Stimulated activated CD8-positive, alpha-beta memory T cell treated with anti-CD3 and anti-CD28 coated beads, Interleukin-7, amount 100 ng/mL, for 48 hours (primary cell): ENCODE data around the gene PDPR.
"Not testable (repeated sequence)": the region's sequence is repeated elsewhere in the genome, so short reads cannot be mapped to it uniquely, and the experiment has no call there.

ENCODE experiments used
- DNase-seq, 2 donors: peaks; one replicate each; pipeline ENCODE4 v3.0.0-alpha.2; 2020; ENCODE audit warnings: low read depth in 1 of 2; ENCODE audit errors: extremely low read depth in 1 of 2

PDPR gene

DNA sequence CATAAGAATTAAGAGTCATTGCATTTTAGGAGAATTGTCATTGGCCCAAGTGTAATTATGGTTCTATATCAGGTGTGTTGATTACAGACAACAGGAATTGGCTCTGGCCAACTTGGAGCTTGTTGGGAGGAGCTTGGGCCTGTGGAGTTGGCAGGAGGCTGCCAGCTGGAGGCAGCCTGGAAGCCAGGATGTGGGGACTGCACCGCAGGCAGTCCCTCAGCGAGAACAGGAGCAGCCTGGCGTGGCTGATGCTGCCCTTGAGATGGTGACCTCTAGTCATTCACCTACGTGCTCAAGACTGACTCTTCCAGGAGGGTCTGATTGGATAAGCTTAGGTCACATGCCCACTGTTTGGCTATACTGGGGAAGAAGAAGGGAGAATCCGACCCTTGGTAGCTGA is 13.6 kb downstream of the PDPR start:
- DNase-seq, result not testable (repeated sequence)

DNA sequence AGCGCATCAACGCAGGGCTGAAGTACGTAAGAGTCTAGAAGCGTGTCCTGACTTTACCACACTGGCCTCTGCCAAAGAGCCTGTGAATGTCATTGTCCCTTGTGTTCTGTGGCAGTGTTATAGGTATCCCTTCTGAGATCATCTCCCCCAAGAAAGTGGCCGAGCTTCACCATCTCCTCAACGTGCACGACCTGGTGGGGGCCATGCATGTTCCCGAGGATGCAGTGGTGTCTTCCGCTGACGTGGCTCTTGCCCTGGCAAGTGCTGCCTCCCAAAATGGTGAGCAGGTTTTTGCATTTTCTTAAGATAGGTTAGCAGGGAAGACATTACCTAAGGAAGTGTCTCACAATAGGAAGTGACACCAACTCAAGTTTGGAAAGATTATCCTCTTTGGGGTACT is 14.7 kb downstream of the PDPR start:
- not testable (repeated sequence) for DNase-seq

DNA sequence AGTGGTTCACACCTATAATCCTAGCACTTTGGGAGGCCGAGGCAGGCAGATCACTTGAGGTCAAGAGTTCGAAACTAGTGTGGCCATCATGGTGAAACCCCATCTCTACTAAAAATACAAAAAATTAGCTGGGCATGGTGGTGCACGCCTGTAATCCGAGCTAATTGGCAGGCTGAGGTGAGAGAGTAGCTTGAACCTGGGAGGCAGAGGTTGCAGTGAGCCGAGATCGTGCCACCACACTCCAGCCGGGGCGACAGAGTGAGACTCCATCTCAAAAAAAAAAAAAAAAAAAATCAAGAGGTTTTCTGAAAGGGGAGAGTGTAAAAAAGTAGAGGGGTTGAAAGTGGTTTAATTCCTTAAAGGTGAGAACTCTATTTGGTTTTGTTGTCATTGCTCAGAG is 21.7 kb downstream of the PDPR start:
- not testable (repeated sequence) for DNase-seq

DNA sequence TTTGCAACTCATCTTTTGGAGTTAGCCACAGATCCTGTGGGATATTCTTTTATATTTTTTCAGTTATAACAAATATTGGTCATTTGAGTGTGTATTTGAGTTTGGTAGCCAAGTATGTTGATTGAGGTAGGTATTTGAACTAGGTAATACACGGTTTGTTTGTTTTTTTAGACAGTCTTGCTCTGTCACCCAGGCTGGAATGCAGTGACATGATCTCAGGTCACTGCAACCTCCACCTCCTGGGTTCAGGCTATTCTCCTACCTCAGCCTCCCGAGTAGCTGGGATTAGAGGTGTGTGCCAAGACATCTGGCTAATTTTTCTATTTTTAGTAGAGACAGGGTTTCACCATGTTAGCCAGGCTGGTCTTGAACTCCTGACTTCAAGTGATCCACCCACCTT is 22.5 kb downstream of the PDPR start:
- not testable (repeated sequence) for DNase-seq

DNA sequence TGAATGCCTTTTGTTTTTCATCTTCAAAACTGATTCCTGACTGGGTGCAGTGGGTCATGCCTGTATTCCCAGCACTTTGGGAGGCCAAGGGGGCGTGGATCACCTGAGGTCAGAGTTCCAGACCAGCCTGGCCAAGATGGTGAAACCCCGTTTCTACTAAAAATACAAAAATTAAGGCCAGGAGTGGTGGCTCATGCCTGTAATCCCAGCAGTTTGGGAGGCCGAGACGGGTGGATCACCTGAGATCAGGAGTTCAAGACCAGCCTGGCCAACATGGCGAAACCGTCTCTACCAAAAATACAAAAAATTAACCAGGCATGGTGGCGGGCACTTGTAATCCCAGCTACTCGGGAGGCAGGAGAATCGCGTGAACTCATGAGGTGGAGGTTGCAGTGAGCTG is 28.6 kb downstream of the PDPR start:
- not testable (repeated sequence) for DNase-seq

DNA sequence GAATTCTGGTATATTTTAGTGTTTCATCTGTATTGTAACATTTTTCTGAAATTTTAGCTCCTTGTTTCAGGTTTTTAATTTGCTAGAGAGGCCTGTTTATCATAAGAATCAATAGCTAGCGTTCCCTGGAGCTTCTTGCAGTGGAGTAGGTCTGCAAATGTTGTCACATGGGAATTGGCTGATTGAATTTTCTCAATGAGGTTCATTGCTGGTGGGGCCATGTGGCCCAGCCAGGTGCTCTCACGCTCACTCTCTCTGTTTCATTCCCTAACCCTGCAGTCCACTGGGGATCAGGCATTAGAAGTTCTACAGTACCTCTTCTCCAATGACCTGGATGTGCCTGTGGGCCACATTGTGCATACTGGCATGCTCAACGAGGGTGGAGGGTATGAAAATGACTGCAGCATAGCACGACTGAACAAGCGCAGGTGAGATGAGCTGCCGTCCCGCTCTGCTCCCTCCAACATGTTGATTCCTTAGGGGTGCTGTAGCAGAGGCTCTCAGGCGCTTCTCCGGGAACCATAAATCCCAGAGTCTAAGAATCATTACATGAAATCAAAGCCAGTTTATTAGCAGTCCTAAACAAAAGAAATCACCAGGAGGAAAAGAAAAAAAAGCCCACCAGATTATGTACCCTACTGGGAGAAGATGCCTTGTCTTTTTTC is 29.2 kb downstream of the PDPR start:
- not testable (repeated sequence) for DNase-seq

DNA sequence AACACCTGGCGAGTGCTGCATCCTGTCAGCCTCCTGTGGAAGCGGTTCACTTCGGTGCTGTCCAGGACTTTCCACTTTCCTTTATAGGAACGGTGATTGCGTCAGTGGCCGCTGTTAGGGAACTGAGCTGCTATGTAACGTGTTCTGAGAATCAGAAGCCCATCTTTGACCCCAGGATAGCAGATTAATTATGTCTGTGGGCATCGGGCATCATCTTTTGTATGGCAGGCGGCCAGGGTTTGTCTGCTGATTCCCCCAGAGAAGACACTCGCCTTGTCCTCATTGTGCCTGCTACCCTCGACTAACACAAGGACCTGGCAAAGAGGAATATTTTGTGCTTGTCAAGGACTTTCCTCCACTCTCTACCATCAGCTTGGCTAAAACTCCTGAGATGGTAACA is 33.7 kb downstream of the PDPR start:
- not testable (repeated sequence) for DNase-seq

DNA sequence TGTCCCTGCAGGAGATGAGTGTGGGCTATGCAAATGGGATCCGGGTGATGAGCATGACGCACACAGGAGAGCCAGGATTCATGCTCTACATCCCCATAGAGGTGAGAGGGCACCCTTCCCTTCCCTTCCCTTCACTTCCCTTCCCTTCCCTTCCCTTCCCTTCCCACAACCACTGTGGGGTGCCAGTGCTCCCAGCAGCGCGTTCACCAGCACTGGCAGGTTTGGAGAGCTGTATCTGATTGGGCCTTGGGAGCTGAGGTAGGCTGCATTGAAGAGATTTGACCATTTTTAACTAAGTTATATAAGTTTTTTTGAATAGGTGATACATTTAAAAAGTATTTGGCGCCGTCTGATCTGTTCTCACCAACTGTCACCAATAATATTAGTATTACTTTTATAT is 34.3 kb downstream of the PDPR start:
- DNase-seq, result not testable (repeated sequence)

DNA sequence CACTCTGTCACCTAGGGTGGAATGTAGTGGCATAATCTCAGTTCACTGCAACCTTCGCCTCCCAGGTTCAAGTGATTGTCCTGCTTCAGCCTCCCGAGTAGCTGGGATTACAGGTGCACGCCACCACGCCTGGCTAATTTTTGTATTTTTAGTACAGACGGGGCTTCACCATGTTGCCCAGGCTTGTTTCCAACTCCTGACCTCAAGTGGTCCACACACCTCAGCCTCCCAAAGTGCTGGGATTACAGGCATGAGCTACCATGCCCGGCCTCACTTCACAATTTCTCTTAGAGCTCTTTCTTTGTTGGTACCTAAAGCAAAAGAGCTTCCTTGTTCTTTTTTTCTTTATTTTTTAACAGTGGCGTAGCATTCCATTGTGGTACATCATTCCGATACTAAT is 35.2 kb downstream of the PDPR start:
- not testable (repeated sequence) for DNase-seq

DNA sequence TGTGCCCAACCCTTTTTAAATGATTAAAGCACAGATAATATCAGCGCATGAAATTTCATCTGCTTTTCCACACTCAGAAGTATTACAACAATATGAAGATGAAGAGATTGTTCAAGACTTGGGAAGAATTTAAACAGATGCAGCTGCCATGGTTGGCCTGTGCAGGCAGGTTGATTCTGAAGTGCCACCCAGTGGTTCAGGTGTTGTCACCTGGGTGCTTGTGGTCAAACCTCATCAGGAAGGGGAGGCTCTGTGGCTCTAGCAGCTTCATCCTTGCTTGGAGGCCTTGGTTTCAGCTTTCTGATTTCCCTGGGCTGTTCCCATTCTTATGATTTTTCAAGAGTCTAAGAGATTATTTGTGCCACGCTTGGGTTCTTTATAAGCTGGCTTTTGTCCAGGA is 37.3 kb downstream of the PDPR start:
- no peak for DNase-seq

DNA sequence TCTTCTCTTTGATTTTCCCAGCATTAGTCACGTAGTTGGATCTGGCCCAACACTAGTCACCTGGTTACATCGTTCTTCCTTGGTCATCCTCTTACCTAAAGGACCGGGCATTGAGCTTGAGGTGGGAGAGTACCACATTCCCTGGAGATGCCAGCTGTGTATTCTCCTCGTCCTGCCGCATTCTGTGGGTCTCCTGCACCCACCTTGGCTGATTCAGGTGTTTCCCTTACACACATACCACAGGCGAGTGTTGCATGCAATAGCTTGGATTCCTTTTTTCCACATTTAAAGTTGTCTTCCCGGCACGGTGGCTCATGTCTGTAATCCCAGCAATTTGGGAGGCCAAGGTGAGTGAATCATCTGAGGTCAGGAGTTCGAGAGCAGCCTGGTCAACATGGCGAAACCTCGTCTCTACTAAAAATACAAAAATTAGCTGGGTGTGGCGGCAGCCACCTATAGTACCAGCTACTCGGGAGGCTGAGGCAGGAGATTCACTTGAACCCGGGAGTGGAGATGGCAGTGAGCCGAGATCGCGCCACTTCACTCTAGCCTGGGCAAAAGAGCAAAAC is 37.9 kb downstream of the PDPR start:
- DNase-seq, result no peak

DNA sequence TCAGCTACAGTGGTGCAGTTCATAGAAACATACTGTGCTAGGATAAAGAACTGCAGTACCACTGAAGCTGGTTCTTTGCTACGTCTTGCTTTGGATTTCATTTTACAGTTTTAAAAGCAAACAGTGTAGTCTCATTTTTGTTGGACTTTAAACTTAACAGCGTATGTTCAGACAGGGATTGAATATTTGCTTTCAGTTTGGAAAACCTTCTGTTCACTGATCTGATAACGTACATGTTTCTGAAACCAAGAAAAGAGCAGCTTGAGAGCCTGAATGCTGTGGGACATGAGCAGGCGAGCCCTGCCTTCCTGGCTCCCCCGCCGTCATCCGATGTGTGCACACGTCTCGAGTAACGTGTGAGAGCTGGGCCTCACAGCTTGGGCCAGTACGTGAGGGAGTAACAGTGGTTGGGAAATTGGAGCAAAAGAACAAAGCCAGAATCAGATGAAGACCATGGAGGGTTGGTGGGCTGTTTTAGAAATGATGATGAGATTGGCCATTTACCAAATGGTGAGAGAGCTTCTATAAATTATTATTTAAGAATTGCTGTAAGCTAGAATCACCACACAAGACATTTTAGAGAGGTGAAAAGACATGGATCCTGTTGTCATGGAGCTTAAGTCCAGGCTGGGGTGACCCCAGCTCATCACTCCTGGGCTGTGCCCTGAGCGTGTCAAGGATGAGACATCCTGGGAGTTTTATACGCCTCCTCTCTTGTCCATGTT is 38.6 kb downstream of the PDPR start:
- DNase-seq, result no peak

DNA sequence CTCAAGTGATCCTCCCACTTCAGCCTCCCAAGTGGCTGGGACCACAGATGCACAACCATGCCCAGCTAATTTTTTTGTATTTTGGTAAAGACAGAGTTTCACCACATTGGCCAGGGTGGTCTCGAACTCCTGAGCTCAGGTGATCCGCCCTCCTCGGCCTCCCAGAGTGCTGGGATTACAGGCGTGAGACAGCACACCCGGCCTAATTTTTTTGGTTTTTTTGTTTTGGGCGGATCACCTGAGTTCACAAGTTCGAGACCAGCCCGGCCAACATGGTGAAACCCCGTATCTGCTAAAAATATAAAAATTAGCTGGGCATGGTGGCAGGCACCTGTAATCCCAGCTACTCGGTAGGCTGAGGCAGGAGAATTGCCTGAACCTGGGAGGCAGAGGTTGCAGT is 40.6 kb downstream of the PDPR start:
- DNase-seq, result not testable (repeated sequence)

DNA sequence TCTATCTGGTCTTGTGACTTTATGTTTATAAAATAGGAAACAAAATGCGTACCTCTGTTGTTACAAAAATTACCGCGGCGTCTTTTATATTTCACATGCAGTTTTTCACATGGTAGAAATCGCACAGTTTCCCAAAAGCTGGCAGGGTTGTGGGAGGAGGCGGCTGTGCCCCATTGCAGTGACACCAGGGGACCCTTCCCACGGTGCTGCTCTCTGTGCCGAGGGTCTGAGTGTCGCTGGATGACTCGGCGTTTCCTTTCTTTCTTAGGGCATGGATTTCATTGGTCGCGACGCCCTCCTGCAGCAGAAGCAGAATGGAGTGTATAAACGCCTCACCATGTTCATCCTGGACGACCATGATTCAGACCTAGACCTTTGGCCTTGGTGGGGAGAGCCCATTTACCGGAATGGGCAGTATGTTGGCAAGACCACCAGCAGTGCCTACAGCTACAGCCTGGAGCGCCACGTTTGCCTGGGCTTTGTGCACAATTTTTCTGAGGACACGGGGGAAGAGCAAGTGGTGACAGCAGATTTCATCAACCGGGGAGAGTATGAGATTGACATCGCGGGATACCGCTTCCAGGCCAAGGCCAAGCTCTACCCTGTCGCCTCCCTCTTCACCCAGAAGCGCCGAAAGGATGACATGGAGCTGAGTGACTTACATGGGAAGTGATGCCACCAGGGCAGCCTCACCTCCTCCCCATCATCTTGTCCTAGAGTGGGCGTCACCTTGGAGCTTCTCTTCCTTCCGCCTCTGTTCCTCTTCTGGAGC is 42.3 kb downstream of the PDPR start:
- DNase-seq, result no peak

DNA sequence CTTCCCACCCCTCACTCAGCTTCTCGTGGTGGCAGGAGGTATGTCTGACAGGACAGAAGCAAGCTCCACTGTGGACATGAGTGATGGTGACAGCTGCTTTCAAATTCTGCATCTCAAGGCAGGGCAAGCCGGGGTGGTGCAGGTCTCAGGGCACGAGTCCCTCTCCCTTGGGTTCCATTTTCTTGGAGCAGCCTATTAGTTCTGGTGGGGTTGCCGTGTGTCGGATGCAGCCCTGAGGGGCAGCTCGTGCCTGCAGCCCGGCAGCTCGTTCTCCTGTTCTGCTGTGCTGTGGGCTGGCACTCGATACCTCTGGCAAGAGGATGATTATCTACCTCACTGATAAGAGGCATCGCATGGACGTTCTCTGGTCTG is 43.0 kb downstream of the PDPR start:
- no peak for DNase-seq

DNA sequence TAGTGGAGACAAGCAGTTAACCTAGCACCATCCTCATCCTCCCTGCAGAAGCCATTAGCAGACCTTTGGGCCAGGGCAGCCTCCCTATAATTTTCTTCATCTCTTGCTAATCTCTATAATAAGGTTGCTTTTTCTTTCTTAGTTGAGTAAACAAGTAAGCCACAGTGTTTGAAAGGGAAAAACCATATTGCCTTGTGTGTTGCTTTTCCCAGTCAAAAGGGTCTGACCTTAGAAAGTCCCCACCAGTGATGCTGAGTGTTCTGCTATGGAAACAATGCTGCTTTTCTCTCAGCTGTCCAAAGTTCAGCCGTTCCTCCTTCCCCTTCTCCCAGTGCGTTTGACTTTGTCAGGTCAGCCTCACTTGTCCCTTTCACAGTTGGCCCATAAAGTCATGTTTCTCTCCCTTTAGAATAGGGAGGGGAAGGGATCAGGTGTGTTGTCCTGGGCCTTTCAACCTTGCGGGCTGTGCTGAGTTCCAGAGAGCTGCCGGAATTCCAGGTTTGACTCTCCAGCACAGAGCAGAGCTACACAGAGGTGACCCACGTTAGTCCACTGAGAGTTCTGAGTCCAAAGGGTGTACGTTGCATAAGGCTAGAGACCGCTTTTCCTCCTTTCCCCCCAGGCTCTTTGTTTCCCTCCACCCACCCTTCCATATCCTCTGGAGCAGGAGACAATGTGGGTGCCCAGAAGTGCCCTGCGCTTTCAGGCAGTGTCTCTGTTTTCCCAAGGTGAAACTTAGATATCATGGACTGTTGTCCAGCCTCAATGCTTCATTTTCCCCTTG is 43.5 kb downstream of the PDPR start:
- DNase-seq, result no peak

DNA sequence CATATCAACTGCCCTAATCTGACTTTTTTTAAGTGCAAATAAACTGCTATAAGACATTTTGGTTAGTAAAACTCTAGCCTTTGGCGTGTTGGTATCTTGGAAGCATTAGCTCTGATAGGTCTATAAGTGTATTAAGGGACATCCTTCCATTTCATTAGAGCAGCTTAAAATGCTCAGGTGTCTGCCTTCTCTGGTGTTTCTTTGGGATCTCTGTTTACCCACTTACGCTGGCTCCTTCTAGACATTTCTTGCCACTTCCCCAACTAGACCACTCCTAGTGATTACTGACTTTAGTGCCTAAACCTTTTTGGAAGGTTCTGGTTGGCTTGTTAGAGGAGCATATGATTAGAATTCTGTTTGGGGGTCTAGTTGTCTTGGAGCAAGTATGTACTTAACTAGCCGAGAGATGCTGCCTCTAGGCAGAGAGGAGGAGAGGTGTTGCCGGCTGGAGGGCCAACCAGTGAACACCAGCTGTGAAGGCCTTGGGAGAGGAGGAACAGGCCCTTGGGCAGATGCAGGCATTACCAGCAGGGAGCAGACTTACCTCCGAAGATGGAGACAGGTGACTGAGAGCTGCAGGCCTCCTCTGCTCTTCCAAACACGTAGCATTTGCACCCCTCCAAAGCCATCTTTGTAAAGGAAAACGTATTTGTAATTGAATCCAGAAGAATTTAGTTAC is 44.3 kb downstream of the PDPR start:
- no peak for DNase-seq

DNA sequence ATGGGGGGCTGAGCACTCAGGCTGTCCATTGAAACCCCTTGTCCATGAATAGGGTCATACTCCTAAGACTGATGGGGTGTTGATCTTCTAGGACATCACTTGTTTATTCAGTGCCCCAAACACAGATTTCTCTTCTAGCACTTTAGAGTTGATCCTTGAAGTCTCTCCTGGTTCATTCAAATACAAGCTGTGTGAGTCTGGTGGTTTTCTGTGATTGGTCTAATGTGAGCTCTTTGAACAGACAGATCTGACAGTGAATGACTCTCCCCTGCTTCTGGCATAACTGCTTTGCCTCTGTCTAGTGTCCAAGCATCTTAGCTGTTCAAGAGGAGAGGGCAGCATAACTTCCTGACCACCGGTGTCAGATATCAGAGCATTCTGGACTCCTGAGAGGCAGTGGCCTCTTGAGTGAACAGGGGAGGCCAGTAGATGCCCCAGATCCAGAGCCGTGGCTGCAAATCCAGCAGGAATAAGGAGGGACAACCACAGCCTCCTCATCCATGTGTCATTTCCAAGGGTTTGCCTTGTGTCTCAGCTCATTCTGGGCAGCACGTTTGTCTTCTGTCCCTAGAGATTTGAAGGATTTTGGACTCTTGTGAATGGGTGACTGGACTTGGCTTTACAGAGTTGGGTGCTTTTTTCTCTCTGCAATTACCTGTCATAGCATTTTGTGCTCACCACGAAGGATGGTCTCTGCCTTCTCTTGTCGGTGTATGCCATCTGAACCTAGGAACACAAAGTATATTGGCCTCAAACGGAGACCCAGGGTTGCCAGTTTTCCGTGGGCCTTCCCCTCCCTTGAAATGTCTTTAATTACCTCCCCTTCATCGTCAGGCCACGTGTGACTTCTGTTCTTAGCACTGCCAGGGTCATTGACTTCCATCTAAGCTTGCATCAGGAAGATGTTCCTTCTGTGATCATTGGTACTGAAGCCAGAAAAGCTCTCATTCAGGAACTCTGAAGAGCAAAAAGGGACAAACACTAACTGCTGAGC is 45.5 kb downstream of the PDPR start:
- DNase-seq, result no peak

DNA sequence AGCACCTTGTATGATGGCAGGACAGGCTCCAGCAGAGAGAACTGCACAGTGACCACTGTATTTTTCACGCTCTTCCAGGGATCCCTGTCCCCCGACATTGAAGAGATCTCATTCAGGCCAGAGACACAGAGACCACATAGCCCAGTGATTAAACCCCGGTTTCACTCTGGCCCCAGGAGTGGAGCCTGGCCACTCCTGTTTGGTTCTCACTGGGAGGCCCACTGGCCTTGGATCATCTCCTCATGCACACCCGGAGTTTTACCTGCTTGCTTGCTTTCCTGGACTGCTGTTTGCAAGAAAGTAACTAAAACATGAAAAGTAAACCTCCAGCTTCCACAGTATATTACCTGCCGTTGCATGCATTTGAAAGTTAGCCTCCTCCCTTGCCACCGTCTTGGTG is 46.3 kb downstream of the PDPR start:
- no peak for DNase-seq
